ENCODE measurements around the gene SMIM44.

SMIM44 gene

GRCh38 chr19:3475449-3475848, 7.8 kb downstream of the SMIM44 start:
- Histone ChIP-seq H3K9me2 (replicated peaks; ENCODE audit: insufficient read depth, low read length) (no peaks in the 10 kb centered on the region), H3K4me2 (ENCODE audit: low read depth, low read length) (no peak overlapping the region), H3K36me3 (replicated peaks; ENCODE audit: insufficient read depth, low read length) (no peaks in the 10 kb centered on the region), H3K4me1 (ENCODE audit: low read length) (no peaks in the 10 kb centered on the region), H3K4me3 (ENCODE audit: low read length) (no peak overlapping the region), H3K9ac (ENCODE audit: low read length) (no peak overlapping the region), H3K79me2 (ENCODE audit: low read length) (no peaks in the 10 kb centered on the region), H4K20me1 (ENCODE audit: insufficient read depth, low read length) (no peaks in the 10 kb centered on the region), H3K27me3 (replicated peaks; ENCODE audit: insufficient read depth, low read length) (peaks cover 70% of the 10 kb centered on the region), H3K27ac (ENCODE audit: low read length) (no peak overlapping the region), H3K9me3 (replicated peaks; ENCODE audit: insufficient read depth, low read length) (no peaks in the 10 kb centered on the region), H3F3A (ENCODE audit: insufficient read depth, low read length) (no peaks in the 10 kb centered on the region), H2AFZ (ENCODE audit: low read length) (no peak overlapping the region)
- TF ChIP-seq CTCF (IDR thresholded peaks at IDR 0.05; ENCODE audit: low read length) (no peak), EZH2 (optimal IDR thresholded peaks at IDR 0.05; ENCODE audit: low read depth, low read length) (no peak), EZH2phosphoT487 (IDR thresholded peaks at IDR 0.05; ENCODE audit: low read length) (no peak)
- no peak for DNase-seq

GRCh38 chr19:3474614-3475013, 8.6 kb downstream of the SMIM44 start:
- no peak overlapping the region for H3K9ac ChIP-seq (ENCODE audit: low read length)
- no peaks in the 10 kb centered on the region for H3K79me2 ChIP-seq (ENCODE audit: low read length)
- H3K4me1 ChIP-seq (ENCODE audit: low read length), result no peaks in the 10 kb centered on the region
- H4K20me1 ChIP-seq (ENCODE audit: insufficient read depth, low read length), result no peaks in the 10 kb centered on the region
- no peaks in the 10 kb centered on the region for H3K9me2 ChIP-seq (replicated peaks; ENCODE audit: insufficient read depth, low read length)
- peaks cover 70% of the 10 kb centered on the region for H3K27me3 ChIP-seq (replicated peaks; ENCODE audit: insufficient read depth, low read length)
- TF ChIP-seq CTCF (IDR thresholded peaks at IDR 0.05; ENCODE audit: low read length), result no peak
- TF ChIP-seq EZH2 (optimal IDR thresholded peaks at IDR 0.05; ENCODE audit: low read depth, low read length), result no peak
- no peak for TF ChIP-seq EZH2phosphoT487 (IDR thresholded peaks at IDR 0.05; ENCODE audit: low read length)
- no peaks in the 10 kb centered on the region for H3K9me3 ChIP-seq (replicated peaks; ENCODE audit: insufficient read depth, low read length)
- no peaks in the 10 kb centered on the region for H3K36me3 ChIP-seq (replicated peaks; ENCODE audit: insufficient read depth, low read length)
- H3K4me3 ChIP-seq (ENCODE audit: low read length), result no peak overlapping the region
- no peak overlapping the region for H2AFZ ChIP-seq (ENCODE audit: low read length)
- no peak overlapping the region for H3K4me2 ChIP-seq (ENCODE audit: low read depth, low read length)
- H3K27ac ChIP-seq (ENCODE audit: low read length), result no peak overlapping the region
- no peaks in the 10 kb centered on the region for H3F3A ChIP-seq (ENCODE audit: insufficient read depth, low read length)
- DNase-seq, result no peak

GRCh38 chr19:3474010-3474409, 9.2 kb downstream of the SMIM44 start:
- DNase-seq, result no peak
- Histone ChIP-seq H3K79me2 (ENCODE audit: low read length) (no peaks in the 10 kb centered on the region), H3K9me2 (replicated peaks; ENCODE audit: insufficient read depth, low read length) (no peaks in the 10 kb centered on the region), H3K4me1 (ENCODE audit: low read length) (no peaks in the 10 kb centered on the region), H3K9me3 (replicated peaks; ENCODE audit: insufficient read depth, low read length) (no peaks in the 10 kb centered on the region), H2AFZ (ENCODE audit: low read length) (no peak overlapping the region), H3K27me3 (replicated peaks; ENCODE audit: insufficient read depth, low read length) (peaks cover 70% of the 10 kb centered on the region), H3K36me3 (replicated peaks; ENCODE audit: insufficient read depth, low read length) (no peaks in the 10 kb centered on the region), H3K27ac (ENCODE audit: low read length) (no peak overlapping the region), H3K9ac (ENCODE audit: low read length) (no peak overlapping the region), H3K4me3 (ENCODE audit: low read length) (no peak overlapping the region), H3F3A (ENCODE audit: insufficient read depth, low read length) (no peaks in the 10 kb centered on the region), H4K20me1 (ENCODE audit: insufficient read depth, low read length) (no peaks in the 10 kb centered on the region), H3K4me2 (ENCODE audit: low read depth, low read length) (no peak overlapping the region)
- no peak for TF ChIP-seq CTCF (IDR thresholded peaks at IDR 0.05; ENCODE audit: low read length)
- TF ChIP-seq EZH2phosphoT487 (IDR thresholded peaks at IDR 0.05; ENCODE audit: low read length), result no peak
- TF ChIP-seq EZH2 (optimal IDR thresholded peaks at IDR 0.05; ENCODE audit: low read depth, low read length), result no peak
